Right lobe of liver (tissue), 6 donors: ENCODE measurements around the gene ISM1. TPM values are rescaled to one million over a fixed set of nuclear protein-coding genes. Genes with fewer than 3 reads are reported as not detected.

Source experiments
- ATAC-seq, 4 donors: fragments of 200-7000 bp; cut with Tn5 transposase; one replicate each; pipeline ENCODE4 v1.9.1; 2020; ENCODE audit warnings: mild to moderate bottlenecking in 4 of 4, moderate library complexity in 4 of 4
- DNase-seq, 3 donors: peaks; one replicate each; pipeline ENCODE4 v3.0.0-alpha.2; 2020
- H3K27ac ChIP-seq, 3 donors: fragments of 200-600 bp; one replicate each; pipeline ENCODE4 v1.8.0; 2022
- H3K27me3 ChIP-seq, 2 donors: fragments of 200-600 bp; one replicate each; pipeline ENCODE4 v1.8.0; 2022
- H3K36me3 ChIP-seq, 4 donors: fragments of 200-600 bp; sonication (generic) in 1 of 4; one replicate each; pipeline versions ENCODE4 v1.5.1 to v1.8.0; 2017 to 2022; ENCODE audit warnings: control low read depth in 1 of 4
- H3K4me1 ChIP-seq, 4 donors: fragments of 200-600 bp; sonication (generic) in 1 of 4; one replicate each; pipeline versions ENCODE4 v1.5.1 to v1.8.0; 2017 to 2022; ENCODE audit warnings: control low read depth in 1 of 4
- H3K4me3 ChIP-seq, 3 donors: fragments of 200-600 bp; one replicate each; pipeline ENCODE4 v1.8.0; 2022
- H3K9me3 ChIP-seq, 4 donors: fragments of 200-600 bp; sonication (generic) in 1 of 4; one replicate each; pipeline versions ENCODE4 v1.5.1 to v1.8.0; 2017 to 2022; ENCODE audit warnings: control low read depth in 1 of 4
- POLR2A ChIP-seq: fragments of 450-650 bp; IDR thresholded peaks from one replicate; pipeline ENCODE4 v1.6.1; 2017; ENCODE audit warnings: antibody characterized with exemption, mild to moderate bottlenecking
- WGBS: methylation state at CpG from one replicate; pipeline ENCODE4 v1.1.6; 2018; ENCODE audit warnings: low coverage, low lambda C conversion rate; ENCODE audit not compliant: insufficient coverage; ENCODE audit errors: missing lambda C conversion rate; 5-methylcytosine and 5-hydroxymethylcytosine counted together
- intact Hi-C, 2 donors: fragments of 100-400 bp; cut with DNase I; formaldehyde crosslinking; loops; one replicate each; pipeline versions ENCODE4 v1.11.2 to v1.14.1; 2022
- total RNA-seq, 6 experiments: library from RNA; depleted of rRNA in 2 of 6; stranded (reverse); fragments of >200 nt in 2 of 6; fragmentation: NEBNext Ultra II Directional in 3 of 6; extraction: Animal tissue kit (Norgen Biotek cat#: 25700) in 3 of 6; gene quantifications; one replicate each; pipeline versions ENCODE4 v1.1.0 to v1.2.4, GENCODE V29; 2016 to 2023
- TF ChIP-seq, protein P1 (sequence below), 4 donors: fragments of 200-600 bp in 3 of 4; fragments of 450-650 bp in 1 of 4; IDR thresholded peaks; one replicate each; pipeline versions ENCODE4 v1.5.1 to v1.8.0; 2016 to 2022; ENCODE audit warnings: antibody characterized with exemption in 4 of 4, mild to moderate bottlenecking in 2 of 4
- donor health status: DM: no; HTN: yes; CAD: no.
- donor health status: DM: no; HTN: no; CAD: no.
- donor health status: DM: no; HTN: no; CAD: no.
- donor health status: DM: no; HTN: yes; CAD: no.
- donor health status: DM: no; HTN: yes; CAD: no.

The ISM1 gene
- total RNA-seq, 6 experiments from 2014 or later = 2.1 to 5.5 (median 3.2) TPM

DNA sequence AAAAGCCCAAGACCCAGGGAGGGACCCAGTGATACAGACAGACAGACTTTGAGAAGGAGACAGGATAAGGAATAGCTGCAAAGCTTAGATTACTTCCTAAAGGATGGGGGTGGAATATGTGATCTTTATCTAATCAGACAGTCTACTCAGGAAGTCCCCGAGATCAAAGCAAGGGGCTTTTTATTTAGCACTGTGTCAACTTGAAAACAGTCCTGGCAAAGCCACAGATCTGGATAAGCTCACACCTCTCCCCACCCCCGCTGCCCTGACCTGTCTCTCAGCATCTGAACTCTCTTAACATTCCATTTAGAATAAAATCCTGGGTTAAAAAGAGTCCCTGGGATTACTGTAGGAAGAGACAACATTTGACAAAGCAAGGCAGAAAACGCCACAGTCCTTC lies 101.5 kb downstream of the ISM1 start:
- intact Hi-C loops = no loop called here
- DNase-seq (no peak), ATAC-seq (no peak)
- H3K27me3 ChIP-seq = no peaks in the 10 kb centered on the region
- H3K4me1 ChIP-seq = no peaks in the 10 kb centered on the region
- no peak overlapping the region for H3K4me3 ChIP-seq
- WGBS = 38% methylated on average over 2 of the region's 3 CpGs
- TF ChIP-seq, protein P1, sequence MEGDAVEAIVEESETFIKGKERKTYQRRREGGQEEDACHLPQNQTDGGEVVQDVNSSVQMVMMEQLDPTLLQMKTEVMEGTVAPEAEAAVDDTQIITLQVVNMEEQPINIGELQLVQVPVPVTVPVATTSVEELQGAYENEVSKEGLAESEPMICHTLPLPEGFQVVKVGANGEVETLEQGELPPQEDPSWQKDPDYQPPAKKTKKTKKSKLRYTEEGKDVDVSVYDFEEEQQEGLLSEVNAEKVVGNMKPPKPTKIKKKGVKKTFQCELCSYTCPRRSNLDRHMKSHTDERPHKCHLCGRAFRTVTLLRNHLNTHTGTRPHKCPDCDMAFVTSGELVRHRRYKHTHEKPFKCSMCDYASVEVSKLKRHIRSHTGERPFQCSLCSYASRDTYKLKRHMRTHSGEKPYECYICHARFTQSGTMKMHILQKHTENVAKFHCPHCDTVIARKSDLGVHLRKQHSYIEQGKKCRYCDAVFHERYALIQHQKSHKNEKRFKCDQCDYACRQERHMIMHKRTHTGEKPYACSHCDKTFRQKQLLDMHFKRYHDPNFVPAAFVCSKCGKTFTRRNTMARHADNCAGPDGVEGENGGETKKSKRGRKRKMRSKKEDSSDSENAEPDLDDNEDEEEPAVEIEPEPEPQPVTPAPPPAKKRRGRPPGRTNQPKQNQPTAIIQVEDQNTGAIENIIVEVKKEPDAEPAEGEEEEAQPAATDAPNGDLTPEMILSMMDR (IDR thresholded peaks at IDR 0.05) = no peak
- H3K27ac ChIP-seq = no peak overlapping the region
- H3K36me3 ChIP-seq = no peaks in the 10 kb centered on the region
- H3K9me3 ChIP-seq = no peaks in the 10 kb centered on the region

DNA sequence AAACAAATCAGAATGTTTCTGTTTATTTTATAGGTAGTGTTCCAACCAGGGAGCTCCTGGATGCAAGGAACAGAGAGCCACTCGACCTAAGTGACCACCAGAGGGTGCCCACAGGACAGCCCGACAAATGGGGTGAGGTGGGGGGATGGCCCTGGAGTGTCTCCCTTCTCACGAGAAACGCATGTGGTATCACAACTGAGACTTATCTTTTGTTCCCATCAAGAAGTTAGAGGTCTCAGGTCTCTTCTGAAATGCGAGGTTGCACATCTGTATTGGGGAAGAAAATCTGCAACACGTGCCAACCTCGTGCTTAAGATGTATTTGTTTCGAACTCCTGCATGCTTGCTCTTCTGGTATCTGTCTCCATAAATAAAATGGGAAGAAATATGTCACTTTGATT lies 104.0 kb downstream of the ISM1 start:
- intact Hi-C loops = no loop called here
- no peaks in the 10 kb centered on the region for H3K9me3 ChIP-seq
- H3K27ac ChIP-seq = no peak overlapping the region
- TF ChIP-seq POLR2A = no peak
- TF ChIP-seq, protein P1 (IDR thresholded peaks at IDR 0.05) = peak; percentile 58 to 62 (median 60)
- H3K4me3 ChIP-seq = no peak overlapping the region
- 21% methylated on average over 8 of the region's 8 CpGs for WGBS
- H3K4me1 ChIP-seq = no peaks in the 10 kb centered on the region
- DNase-seq (peak in 1 of 3 donors; percentile 46), ATAC-seq (peak; percentile 71 to 93 (median 86))
- H3K36me3 ChIP-seq = no peaks in the 10 kb centered on the region
- no peaks in the 10 kb centered on the region for H3K27me3 ChIP-seq

DNA sequence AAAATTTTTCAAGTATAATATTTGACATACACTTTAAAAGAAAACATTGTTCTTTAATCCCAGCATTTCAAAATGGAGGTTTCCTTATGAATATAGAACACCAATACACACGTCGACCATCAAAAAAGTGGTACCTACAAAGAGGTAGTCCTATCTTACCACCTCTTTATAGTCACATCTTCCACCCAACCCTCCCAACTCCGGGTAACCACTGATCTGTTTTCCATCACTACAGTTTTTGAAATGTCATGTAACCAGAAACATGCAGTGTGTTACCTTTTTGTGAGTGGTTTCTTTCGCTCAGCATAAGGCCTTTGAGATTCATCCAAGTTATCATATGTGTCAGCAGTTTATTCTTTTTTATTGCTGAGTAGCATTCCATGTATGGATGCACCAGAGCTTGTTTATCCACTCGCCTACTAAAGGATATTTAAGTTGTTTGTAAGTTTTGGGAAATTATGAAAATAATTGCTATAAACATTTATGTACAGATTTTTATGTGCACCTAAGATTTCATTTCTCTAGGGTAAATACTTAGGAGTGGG lies 104.8 kb downstream of the ISM1 start:
- Histone ChIP-seq H3K4me1 (no peaks in the 10 kb centered on the region), H3K27me3 (no peaks in the 10 kb centered on the region), H3K9me3 (no peaks in the 10 kb centered on the region), H3K36me3 (no peaks in the 10 kb centered on the region), H3K27ac (no peak overlapping the region), H3K4me3 (no peak overlapping the region)
- no peak for DNase-seq
- intact Hi-C loops = no loop called here
- no peak for ATAC-seq
- whole genome bisulfite sequencing = 66% methylated on average over 5 of the region's 5 CpGs
- TF ChIP-seq POLR2A = no peak
- TF ChIP-seq, protein P1 (IDR thresholded peaks at IDR 0.05) = no peak

DNA sequence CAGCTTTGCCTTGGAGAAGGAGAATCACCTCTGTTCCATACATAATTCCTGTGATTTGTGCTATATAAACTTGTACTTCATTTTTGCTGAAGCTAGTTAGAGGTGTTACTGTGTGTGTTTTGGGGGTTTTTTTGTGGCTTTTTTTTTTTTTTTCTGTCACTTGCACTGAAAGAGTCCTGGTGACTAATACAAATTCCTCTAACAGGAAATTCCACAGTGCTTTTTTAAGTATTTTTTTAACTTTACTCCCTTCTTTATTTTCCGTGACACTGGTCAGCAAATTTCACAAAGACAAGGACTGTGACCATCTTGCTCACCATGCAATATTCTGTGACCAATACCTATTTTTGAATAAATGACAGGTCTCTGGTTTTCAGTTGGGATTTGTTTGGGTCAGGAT lies 110.5 kb downstream of the ISM1 start:
- no peak for TF ChIP-seq POLR2A
- TF ChIP-seq, protein P1 (IDR thresholded peaks at IDR 0.05) = no peak
- Histone ChIP-seq H3K4me1 (peaks cover 0 to 5% (median 0%) of the 10 kb centered on the region in 4 donors), H3K4me3 (no peak overlapping the region), H3K27me3 (no peaks in the 10 kb centered on the region), H3K27ac (no peak overlapping the region), H3K9me3 (no peaks in the 10 kb centered on the region), H3K36me3 (no peaks in the 10 kb centered on the region)
- intact Hi-C loops = no loop called here
- no peak for ATAC-seq
- no peak for DNase-seq
- 50% methylated on average over 1 of the region's 1 CpG for WGBS

DNA sequence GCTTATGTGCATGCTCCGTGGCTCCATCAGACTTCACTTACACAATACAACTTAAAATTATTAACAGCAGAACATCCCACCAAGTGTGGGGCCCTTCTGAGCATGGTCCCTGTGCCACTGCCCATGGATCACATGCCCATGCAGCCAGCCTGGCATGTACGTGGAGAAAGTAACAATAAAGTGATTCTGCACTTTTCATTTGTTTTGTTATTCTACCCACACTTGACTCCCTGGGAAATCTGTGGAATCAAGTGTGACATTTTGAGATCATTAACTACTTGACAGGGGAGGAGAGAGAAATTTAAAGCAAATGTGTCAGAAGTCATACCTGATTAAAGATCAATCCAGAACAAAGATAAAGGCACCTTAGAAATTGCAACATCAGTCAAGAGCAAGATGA lies 112.0 kb downstream of the ISM1 start:
- Histone ChIP-seq H3K9me3 (no peaks in the 10 kb centered on the region), H3K4me3 (no peak overlapping the region), H3K27me3 (no peaks in the 10 kb centered on the region), H3K36me3 (no peaks in the 10 kb centered on the region), H3K4me1 (peaks cover 0 to 11% (median 0%) of the 10 kb centered on the region in 4 donors), H3K27ac (no peak overlapping the region)
- WGBS = 57% methylated on average over 2 of the region's 2 CpGs
- intact Hi-C loops = no loop called here
- TF ChIP-seq, protein P1 (IDR thresholded peaks at IDR 0.05) = no peak
- TF ChIP-seq POLR2A = no peak
- DNase-seq = no peak
- ATAC-seq = no peak
